Stimulated activated CD4-positive, alpha-beta T cell treated with anti-CD3 and anti-CD28 coated beads, TNF-alpha, amount 100 ng/mL, for 4 hours (primary cell): ENCODE results near the gene WDPCP.
"Not testable (repeated sequence)": the region's sequence is repeated elsewhere in the genome, so short reads cannot be mapped to it uniquely, and the experiment has no call there.

ENCODE experiments used
- DNase-seq, 3 experiments: peaks; one replicate each; pipeline ENCODE4 v3.0.0-alpha.2; 2020; ENCODE audit warnings: low read depth in 3 of 3

The WDPCP gene

GRCh38 chr2:63591566-63592175 lies 3.4 kb upstream of the WDPCP start:
- no peak for DNase-seq

GRCh38 chr2:63590626-63591408 lies 2.5 kb upstream of the WDPCP start:
- DNase-seq, result no peak

- DNase-seq, result no peak
These were observed 1.1 kb upstream of the WDPCP start for GRCh38 chr2:63589148-63589958.

- no peak for DNase-seq
These were observed 378 bp downstream of the WDPCP start for GRCh38 chr2:63587814-63588384.

GRCh38 chr2:63582873-63583272 lies 5.4 kb downstream of the WDPCP start:
- DNase-seq, result no peak

- no peak for DNase-seq
These were observed 6.8 kb downstream of the WDPCP start for GRCh38 chr2:63581298-63581961.

GRCh38 chr2:63580651-63581297 lies 7.5 kb downstream of the WDPCP start:
- no peak for DNase-seq

GRCh38 chr2:63578767-63579166 lies 9.5 kb downstream of the WDPCP start:
- DNase-seq, result no peak

- no peak for DNase-seq
These were observed 11.7 kb downstream of the WDPCP start for GRCh38 chr2:63576546-63576945.

- not testable (repeated sequence) for DNase-seq
These were observed 14.4 kb downstream of the WDPCP start for GRCh38 chr2:63573726-63574345.

GRCh38 chr2:63573026-63573425 lies 15.3 kb downstream of the WDPCP start:
- not testable (repeated sequence) for DNase-seq

GRCh38 chr2:63572001-63572400 lies 16.3 kb downstream of the WDPCP start:
- DNase-seq, result no peak

- DNase-seq, result no peak
These were observed 17.0 kb downstream of the WDPCP start for GRCh38 chr2:63571291-63571690.

GRCh38 chr2:63569740-63570139 lies 18.5 kb downstream of the WDPCP start:
- no peak for DNase-seq

- no peak for DNase-seq
These were observed 25.5 kb downstream of the WDPCP start for GRCh38 chr2:63562751-63563150.

GRCh38 chr2:63558922-63559321 lies 29.4 kb downstream of the WDPCP start:
- not testable (repeated sequence) for DNase-seq

GRCh38 chr2:63557819-63558218 lies 30.5 kb downstream of the WDPCP start:
- DNase-seq, result not testable (repeated sequence)

GRCh38 chr2:63555931-63556330 lies 32.3 kb downstream of the WDPCP start:
- no peak for DNase-seq

GRCh38 chr2:63555299-63555698 lies 33.0 kb downstream of the WDPCP start:
- no peak for DNase-seq

- DNase-seq, result no peak
These were observed 35.2 kb downstream of the WDPCP start for GRCh38 chr2:63553049-63553448.

GRCh38 chr2:63545023-63545422 lies 43.3 kb downstream of the WDPCP start:
- DNase-seq, result no peak
